T-helper 2 cell treated with Interferon-gamma antibody and Interleukin-4, amounts not matched to agents 100 ng/mL and 5 ng/mL, for 36 hours (primary cell): ENCODE measurements around the gene SLC46A3. TPM values are rescaled to one million over a fixed set of nuclear protein-coding genes. Genes with fewer than 3 reads are reported as not detected.

Source experiments
- intact Hi-C: fragments of 100-400 bp; cut with micrococcal nuclease; formaldehyde crosslinking; loops from one replicate; pipeline ENCODE4 v1.15.1; 2023
- total RNA-seq: library from RNA; stranded (reverse); gene quantifications from 2 replicates; pipeline ENCODE4 v1.2.3, GENCODE V29; 2022

SLC46A3 gene
- total RNA-seq, 1 donor from 2014 or later, result 10.5 TPM

DNA sequence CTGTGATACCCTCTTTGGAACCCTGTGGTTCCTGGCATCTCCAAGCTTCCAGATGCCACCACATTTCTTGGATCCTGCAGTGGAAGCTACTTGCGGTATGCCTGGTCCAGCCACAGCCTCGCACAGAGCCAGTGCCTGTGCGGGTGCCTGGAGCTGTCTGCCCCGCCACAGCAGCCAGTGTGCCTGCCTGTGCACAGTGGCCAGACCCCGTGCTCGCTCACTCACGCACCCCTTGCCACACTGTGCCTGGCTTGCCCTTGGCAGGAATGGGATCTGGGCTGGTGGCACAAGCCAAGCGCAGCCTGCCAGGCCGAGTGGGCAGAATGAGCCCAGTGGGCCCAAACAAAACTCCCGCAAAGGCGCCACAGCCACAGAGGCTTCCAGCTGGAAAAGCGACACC, 33.7 kb downstream of the SLC46A3 start:
- intact Hi-C loops, result no loop called here

DNA sequence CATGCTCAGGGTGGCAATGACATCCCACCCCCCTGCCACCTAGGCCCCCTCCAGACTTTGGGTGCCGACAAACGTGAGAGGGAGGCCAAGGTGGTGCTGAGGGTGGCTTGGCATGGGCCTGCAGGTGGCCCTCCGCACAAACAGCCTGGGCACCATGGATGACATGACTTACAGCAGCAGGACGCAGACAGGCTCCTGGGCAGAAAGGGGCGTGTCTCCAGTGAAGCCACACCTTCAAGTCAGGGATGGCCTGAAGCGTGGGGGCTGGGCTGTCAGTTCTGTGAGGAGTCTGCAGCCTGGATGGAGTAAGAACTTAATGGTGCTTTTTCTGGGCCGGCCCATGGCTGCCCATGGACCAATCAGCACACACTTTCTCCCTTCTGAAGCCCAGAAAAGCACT, 34.5 kb downstream of the SLC46A3 start:
- intact Hi-C loops, result loop anchor here (5.0 kb wide), 1 partner anchor 113 kb away; no protein-coding TSS in a partner anchor

DNA sequence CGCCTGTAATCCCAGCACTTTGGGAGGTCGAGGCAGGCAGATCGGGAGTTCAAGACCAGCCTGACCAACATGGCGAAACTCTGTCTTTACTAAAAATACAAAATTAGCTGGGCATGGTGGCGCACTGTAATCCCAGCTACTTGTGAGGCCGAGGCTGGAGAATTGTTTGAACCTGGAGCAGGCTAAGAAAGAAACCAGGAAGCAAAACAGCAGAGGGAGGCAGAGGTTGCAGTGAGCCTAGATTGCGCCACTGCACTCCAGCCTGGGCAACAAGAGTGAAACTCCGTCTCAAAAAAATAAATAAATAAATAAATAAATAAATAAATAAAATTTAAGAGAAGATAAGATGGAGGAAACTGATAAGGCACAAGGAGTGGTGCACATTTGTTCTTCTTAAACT, 35.6 kb downstream of the SLC46A3 start:
- intact Hi-C loops, result loop anchor here (5.0 kb wide), 1 partner anchor 114 kb away; no protein-coding TSS in a partner anchor

DNA sequence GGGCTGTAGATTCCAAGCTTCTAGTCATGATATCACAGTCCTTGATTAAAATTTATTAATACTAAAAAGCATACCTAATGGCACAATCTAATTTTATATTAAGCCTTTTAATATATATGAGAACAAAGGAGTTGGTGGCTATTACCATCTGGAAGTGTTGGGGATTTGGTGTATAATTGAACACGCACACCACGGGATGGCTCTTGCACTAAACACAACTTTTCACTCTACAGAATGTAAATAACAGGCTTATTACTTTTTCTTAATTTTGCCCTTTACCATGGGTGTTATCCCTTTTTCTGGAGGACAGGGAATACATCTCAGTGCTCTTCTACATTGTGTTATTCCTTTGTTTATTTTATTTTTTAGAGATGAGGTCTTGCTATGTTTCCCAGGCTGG, 38.2 kb downstream of the SLC46A3 start:
- intact Hi-C loops, result loop anchor here (5.0 kb wide), 1 partner anchor 117 kb away; no protein-coding TSS in a partner anchor

DNA sequence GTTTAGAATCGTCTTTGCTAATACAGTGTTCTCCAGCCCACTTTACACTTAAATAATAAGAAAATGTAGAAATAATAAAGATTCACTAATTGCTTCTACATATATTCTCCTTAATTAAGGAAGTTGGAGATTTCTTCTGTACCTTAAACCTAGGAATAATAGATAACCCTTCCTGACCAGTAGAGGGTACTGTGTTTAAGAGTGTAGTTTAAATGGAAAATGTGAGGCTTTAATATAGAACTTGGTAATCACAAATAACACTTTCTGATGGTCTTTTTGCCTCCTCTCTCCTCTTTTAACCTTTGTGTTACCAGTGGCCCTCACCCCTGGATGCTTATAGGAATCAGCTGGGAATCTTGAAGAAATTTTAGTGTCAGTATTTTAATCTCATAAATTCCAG, 39.1 kb downstream of the SLC46A3 start:
- intact Hi-C loops, result loop anchor here (5.0 kb wide), 1 partner anchor 118 kb away; no protein-coding TSS in a partner anchor

DNA sequence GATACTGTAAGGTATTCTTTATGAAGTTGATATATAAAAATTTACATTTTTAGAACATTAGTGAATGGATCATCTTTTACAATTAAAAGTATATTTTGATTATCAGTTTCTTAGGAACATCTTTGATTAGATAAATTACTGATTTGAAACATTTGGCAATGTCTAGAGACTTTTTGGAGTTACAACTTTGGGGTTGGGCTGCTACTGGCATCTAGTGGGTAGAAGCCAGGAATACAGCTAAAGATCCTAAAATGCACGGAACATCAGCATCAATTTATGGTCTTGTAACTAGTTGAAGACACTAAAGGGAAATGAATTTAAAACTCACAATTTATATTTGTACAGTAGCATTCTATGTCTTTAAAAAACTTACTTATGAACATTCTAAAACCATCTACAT, 40.0 kb downstream of the SLC46A3 start:
- intact Hi-C loops, result no loop called here

DNA sequence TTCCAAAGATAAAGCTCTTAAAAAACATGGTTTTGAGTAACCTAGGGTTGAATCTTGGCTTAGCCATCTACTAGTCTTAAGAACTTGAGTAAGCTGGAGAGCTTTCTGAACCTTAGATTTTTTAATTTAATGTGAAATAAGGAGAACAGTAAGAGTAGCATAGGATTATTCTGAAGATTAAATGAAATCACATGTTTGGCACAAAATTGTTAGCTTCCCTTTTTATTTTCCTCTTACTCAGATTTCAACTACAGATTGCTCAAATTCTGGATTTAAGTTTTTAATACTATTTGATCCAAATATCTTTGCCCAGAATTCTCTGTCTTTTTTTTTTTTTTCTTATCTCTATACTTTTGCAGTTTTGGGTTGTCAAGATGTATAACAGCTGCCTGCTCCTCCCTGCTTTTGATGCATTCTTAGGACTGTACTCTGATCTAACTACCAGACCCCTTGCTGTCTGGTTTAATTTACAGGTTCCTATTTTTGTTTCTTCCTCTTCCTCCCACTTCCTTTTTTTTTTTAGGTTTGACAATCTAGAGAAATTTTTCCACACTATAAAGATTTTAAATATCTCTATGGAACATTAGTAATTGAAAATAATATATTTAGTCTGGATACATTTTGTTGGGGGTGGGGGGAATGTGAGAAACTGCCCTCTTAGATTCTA, 47.5 kb downstream of the SLC46A3 start:
- intact Hi-C loops, result no loop called here

DNA sequence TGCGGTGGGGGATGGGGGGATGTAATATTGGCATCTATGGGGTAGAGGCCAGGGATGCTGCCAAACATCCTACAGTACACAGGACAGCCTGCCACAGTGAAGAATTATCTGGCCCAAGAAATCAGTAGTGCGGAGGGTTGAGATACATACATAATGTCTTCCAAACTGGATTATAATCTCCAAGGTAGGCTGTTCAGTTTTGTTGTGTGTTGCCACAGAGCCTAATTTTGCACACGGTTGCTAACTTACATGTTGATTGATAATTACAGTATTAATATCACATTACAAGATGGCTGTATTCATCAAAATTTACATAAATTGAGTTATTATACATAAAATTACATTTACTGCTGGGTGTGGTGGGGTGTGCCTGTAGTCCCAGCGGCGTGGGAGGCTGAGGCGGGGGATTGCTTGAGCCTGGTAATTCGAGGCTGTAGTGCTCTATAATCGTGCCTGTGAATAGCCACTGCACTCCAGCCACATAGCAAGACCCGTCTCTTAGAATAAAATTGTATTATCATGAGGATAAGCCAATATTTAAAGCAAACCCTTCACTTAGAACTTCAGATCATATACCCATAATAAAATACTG, 51.8 kb downstream of the SLC46A3 start:
- intact Hi-C loops, result no loop called here

DNA sequence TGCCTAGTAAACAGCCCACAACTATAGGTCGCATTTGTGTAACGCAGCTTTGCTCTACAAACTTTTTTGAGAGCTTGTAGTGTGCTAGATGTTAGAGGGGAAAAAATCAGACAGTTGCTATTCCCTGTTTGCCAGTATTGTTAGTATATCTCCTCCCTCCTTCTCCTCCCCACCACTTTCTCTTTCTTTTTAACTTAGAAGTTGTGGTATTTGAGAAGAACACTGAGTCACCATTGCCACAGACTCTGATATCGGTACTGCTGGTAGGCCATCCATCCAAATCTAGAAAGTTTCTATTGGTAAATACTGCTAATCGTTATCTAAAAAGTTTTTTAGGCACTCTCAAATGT, 59.2 kb downstream of the SLC46A3 start:
- intact Hi-C loops, result loop anchor here (2.0 to 5.0 kb wide), 10 partner anchors 23 to 1407 kb away; partner anchors contain the start of genes LNX2, PAN3, POLR1D and RPL21

DNA sequence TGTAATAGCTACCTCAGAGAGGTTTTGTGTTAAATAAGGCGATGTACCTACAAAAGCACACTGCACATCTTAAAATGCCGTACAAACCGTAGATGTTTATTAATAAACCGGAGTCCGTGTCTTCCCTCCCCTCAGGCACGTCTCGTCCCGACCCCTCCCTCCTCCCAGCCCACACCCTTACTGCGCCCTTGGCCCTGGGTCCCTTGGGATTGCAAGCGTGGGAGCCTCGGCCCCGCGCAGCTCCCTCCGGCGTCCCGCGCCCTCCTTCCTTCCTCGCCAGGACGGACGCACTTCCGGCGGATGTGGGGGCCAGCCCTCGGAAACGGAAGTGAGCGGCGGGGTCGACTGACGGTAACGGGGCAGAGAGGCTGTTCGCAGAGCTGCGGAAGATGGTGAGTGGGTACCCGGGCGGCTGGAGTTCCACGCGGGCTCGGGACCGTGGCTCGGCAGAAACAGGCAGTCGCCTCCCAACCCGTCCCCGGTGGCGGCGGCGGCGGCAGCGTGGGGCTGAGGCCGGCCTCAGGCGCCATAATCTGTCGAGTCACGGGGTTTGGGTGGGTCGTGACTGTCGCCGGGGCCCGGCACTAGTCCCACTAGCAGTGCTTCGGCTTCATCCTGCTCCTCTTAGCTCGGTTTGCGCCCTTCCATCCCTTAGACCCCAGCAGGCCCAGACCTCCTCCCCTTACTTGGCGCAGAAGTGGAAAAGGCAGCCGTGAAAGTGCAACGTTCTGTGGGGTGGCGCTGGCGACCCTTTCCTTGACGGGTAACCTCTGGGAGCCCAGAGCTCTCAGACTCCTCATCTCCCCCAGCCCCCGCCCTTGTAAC, 59.8 kb downstream of the SLC46A3 start, which contains the start of gene POMP:
TSS of gene POMP (plus strand) at position 335 of the 825 bp plus-strand sequence. CDS start at position 390, 55 bp downstream.
- intact Hi-C loops, result loop anchor here (2.0 to 5.0 kb wide), 10 partner anchors 22 to 1407 kb away; partner anchors contain the start of genes LNX2, PAN3, POLR1D and RPL21

DNA sequence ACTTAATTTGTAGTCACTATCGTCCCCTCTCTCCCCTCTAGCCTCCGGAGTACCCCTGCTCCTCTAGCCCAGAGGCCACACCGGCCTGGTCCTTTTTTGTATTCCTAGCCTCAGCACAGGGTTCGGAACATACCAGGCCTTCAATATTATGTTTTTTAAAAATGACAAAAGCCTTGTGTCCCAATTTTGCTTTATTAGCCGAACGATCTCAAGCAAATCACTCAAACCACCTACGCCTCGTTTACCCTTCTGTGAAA, 60.3 kb downstream of the SLC46A3 start:
- intact Hi-C loops, result loop anchor here (2.0 to 5.0 kb wide), 10 partner anchors 22 to 1406 kb away; partner anchors contain the start of genes LNX2, PAN3, POLR1D and RPL21

DNA sequence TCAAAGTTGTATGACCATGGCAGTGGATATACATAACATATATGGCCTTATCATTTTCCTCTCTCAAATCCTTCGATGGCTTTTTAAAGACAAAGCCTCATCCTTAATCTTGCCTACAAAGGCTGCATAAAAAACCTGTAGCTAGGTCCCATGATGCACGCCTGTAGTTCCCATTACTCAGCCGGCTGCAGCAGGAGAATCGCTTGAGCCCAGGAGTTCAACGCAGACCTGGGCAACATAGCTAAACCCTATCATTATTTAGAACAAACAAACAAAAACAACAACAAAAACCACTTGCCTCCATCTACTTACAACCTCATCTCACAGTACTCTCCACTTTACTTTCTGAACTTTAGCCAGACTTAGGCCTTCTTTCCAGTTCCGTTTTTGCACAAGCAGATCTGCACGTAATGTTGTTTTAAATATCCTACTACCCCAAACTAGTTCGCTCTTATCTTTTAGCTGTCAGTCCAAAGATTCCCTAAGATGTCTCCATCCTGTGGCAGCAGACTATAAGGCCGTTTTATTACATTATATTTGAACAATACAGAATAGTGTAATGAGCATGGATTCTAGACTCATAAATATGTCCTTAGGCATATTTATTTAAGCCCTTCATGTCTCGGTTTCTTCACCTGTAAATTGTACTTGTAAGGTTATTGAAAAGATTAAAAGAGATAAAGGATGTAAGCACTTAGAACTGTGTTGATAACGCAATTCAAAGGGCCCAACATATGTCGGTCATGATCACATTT, 60.8 kb downstream of the SLC46A3 start:
- intact Hi-C loops, result loop anchor here (2.0 to 5.0 kb wide), 10 partner anchors 21 to 1406 kb away; partner anchors contain the start of genes LNX2, PAN3, POLR1D and RPL21

DNA sequence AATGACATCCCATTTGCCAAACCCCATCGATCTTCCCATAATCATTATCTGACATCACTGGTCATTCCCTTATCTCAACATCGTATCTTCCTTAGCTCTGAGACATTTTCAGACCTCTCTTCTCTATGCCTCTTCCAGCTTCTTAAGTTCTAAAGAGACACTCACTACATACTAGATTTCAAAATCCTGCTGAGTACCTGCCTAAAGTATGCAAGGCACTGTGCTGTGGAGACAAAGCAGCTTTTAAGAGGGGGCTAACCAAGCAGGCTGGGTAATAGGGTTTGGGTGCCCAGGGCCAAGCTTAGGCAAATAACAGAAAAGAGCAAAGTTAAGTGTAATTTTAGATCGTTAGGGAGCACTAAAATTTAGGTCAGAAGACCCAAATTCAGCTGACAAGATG, 63.2 kb downstream of the SLC46A3 start:
- intact Hi-C loops, result loop anchor here (5.0 kb wide), 3 partner anchors 163 to 1403 kb away; partner anchors contain the start of gene RPL21

DNA sequence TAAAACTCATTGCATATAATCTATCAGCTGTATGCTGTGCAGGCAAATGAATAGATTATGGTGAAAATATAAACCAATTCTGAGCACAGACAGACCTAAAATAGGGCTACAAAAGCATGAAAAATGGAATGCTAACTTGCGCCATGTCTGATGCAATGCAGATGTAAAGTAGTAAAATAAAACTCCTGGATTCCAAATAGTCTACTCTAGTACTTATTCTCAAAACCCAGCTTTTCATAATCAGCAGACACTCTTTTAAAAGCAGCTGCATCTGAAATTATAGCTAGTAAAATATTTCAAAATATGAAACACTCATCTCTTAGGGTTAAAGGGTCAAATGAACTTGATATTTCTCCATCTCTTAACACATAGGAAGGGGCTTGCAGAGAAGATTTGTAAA, 64.5 kb downstream of the SLC46A3 start:
- intact Hi-C loops, result no loop called here

DNA sequence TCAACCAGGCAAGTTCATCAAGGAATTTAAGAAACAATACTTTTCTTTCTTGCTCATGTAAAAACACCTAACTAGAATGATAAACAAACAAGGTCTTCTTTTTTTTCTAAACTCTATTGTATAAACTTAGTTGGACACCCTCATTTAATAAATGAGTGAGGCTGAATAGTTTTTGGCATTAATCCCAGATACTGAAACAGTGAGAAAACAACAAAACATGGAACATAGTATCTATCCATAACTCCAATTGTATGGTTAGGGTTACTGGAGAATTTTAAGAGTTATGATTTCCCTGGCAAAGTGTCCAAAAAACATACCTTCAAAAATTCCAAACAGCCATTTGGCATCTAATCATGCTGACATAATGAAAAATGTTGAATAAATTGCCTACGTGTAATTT, 65.7 kb downstream of the SLC46A3 start:
- intact Hi-C loops, result no loop called here

DNA sequence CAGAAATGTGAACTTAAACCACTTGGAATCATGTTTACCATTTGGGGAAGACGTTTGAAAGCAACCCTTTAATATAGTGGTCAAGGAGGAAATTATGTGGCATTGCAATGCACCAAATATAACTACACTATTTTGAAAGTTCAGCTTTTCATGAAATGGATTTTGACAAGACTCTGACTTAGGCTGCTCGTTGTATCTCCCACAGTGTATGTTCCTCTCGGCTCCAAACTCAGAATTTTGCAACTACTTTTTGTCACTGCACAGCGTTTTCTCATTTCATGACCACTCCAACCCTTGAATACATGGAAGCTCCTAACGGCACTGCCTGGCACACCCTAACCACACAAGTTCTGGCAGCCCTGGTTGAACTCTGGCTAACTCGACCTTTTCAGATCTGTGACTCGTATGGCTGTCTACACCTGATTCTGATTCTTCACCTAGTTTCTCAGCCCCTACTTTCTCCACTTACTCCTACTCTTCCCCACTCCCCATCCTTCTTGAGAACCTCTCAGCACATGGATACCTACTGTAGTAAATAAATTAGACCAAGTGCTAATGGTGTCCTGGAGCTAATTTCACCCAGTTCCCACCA, 66.9 kb downstream of the SLC46A3 start:
- intact Hi-C loops, result no loop called here

DNA sequence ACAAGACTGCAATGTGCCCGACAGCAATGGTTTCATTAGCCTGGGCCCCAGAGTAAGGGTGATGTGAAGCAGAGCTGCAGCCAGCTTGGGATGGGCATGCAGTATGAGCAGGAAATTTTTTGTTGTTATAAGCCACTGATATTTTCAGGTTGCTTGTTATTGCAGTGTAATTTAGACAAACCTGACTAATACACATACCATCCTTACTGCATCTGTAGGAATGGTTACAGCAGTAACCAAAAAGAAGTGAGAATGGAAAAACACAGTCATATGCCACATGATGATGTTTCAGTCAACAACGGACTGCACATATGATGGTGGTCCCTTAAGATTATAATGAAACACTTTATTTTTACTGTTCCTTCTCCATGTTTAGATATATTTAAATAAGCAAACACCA, 68.5 kb downstream of the SLC46A3 start:
- intact Hi-C loops, result no loop called here
